C4-2B (cell line): Measurements from ENCODE around the gene PRKAR2A.

Experiments
- CTCF ChIP-seq: fragments of 450-650 bp; conservative IDR thresholded peaks from 2 replicates; pipeline ENCODE4 v1.5.1; 2017; ENCODE audit warnings: mild to moderate bottlenecking
- ZFX ChIP-seq: fragments of 450-650 bp; IDR thresholded peaks from 2 replicates; pipeline ENCODE4 v1.6.1; 2017

- TF ChIP-seq ZFX: no peak
- TF ChIP-seq CTCF: no peak
These were observed 123.9 kb downstream of the PRKAR2A start for GRCh38 chr3:48723725-48724124.
